Uterus (tissue), 2 donors: Measurements from ENCODE around the gene CDC42BPA.

Experiments used
- POLR2A ChIP-seq, 2 donors: fragments of 450-650 bp; IDR thresholded peaks; one replicate each; pipeline ENCODE4 v1.6.1; 2016; ENCODE audit warnings: antibody characterized with exemption in 2 of 2, mild to moderate bottlenecking in 1 of 2, moderate library complexity in 1 of 2
- TF ChIP-seq, protein P1 (sequence below), 4 experiments: fragments of 200-600 bp in 2 of 4; fragments of 450-650 bp in 2 of 4; sonication (generic) in 2 of 4; IDR thresholded peaks; one replicate each; pipeline ENCODE4 v1.5.1; 2016 to 2019; ENCODE audit warnings: antibody characterized with exemption in 4 of 4, mild to moderate bottlenecking in 2 of 4, moderate library complexity in 1 of 4

DNA sequence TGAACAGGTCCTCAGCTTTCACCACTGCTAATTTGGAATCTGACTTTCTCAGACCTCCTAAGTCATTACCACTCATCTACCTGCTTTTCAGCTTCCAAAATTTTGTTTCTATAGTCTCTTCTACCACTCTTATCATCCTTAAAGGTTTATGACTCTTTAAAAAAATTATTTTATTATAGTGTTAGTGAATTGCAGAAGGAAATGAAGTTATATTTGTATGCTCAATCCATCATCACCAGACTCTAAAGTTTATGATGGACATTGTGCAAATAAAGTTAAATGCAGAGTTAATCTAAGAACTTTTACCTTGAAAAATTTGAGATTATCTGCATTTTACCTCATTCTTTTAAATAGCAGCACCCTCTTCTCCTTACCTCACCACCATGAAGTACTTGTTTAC, 14.6 kb downstream of the CDC42BPA start:
- TF ChIP-seq, protein P1, sequence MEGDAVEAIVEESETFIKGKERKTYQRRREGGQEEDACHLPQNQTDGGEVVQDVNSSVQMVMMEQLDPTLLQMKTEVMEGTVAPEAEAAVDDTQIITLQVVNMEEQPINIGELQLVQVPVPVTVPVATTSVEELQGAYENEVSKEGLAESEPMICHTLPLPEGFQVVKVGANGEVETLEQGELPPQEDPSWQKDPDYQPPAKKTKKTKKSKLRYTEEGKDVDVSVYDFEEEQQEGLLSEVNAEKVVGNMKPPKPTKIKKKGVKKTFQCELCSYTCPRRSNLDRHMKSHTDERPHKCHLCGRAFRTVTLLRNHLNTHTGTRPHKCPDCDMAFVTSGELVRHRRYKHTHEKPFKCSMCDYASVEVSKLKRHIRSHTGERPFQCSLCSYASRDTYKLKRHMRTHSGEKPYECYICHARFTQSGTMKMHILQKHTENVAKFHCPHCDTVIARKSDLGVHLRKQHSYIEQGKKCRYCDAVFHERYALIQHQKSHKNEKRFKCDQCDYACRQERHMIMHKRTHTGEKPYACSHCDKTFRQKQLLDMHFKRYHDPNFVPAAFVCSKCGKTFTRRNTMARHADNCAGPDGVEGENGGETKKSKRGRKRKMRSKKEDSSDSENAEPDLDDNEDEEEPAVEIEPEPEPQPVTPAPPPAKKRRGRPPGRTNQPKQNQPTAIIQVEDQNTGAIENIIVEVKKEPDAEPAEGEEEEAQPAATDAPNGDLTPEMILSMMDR (IDR thresholded peaks at IDR 0.05) = no peak
- TF ChIP-seq POLR2A (IDR thresholded peaks at IDR 0.05) = no peak
